K562 (cell line): Measurements from ENCODE around the gene CYB5R4. TPM values are rescaled to one million over a fixed set of nuclear protein-coding genes. Genes with fewer than 3 reads are reported as not detected.
A peak's percentile ranks its signal among the peaks of the same experiment; 100 is the strongest.

Experiments used
- ARNT ChIP-seq, 2 experiments: fragments of 450-650 bp; IDR thresholded peaks; 2 replicates each; pipeline ENCODE4 v1.6.1; 2016; ENCODE audit warnings: mild to moderate bottlenecking in 1 of 2
- ETV6 ChIP-seq, 3 experiments: fragments of 150-350 bp in 1 of 3; sonication (generic) in 1 of 3; formaldehyde crosslinking in 1 of 3; IDR thresholded peaks; 2 replicates each; pipeline versions ENCODE4 v1.6.1 to v1.8.0; 2014 to 2022; ENCODE audit warnings: borderline replicate concordance in 2 of 3, low read depth in 2 of 3, antibody characterized with exemption in 1 of 3, low read length in 1 of 3, mild to moderate bottlenecking in 1 of 3, missing genetic modification reagents in 1 of 3
- MCM5 ChIP-seq: fragments of 450-650 bp; IDR thresholded peaks from 2 replicates; pipeline ENCODE4 v1.6.1; 2016; ENCODE audit warnings: low read depth
- PHF21A ChIP-seq: fragments of 450-650 bp; IDR thresholded peaks from 2 replicates; pipeline ENCODE4 v1.6.1; 2017; ENCODE audit warnings: low read depth, borderline replicate concordance
- SMARCB1 ChIP-seq: IDR thresholded peaks from 2 replicates; pipeline ENCODE4 v1.6.1; 2011; ENCODE audit warnings: improper control_type of control experiment, low read depth; ENCODE audit not compliant: insufficient read length
- ZBED1 ChIP-seq: IDR thresholded peaks from 2 replicates; pipeline ENCODE4 v1.6.1; 2014
- ZFP36 ChIP-seq: fragments of 150-350 bp; IDR thresholded peaks from 2 replicates; pipeline ENCODE4 v1.6.1; 2018; ENCODE audit warnings: low read length, low read depth; ENCODE audit not compliant: partially characterized antibody
- polyA plus RNA-seq, 8 experiments: library from polyadenylated mRNA; depleted of rRNA in 4 of 8; stranded (reverse) in 5 of 8; unstranded in 3 of 8; fragments of >200 nt; fragmentation: Nextera tagmentation in 2 of 8; fragmentation: Illumina TruSeq in 1 of 8; extraction: Ambion mirVana in 2 of 8; extraction: Trizol in 1 of 8; gene quantifications; 2 replicates each; pipeline versions ENCODE4 v1.2.1 to v1.2.3, GENCODE V29; 2011 to 2014; ENCODE audit warnings: inconsistent platforms in 1 of 8, missing spikeins in 1 of 8
- total RNA-seq, 7 experiments: library from RNA; depleted of rRNA in 6 of 7; stranded (reverse); fragments of >200 nt in 6 of 7; fragmentation: Illumina TruSeq in 2 of 7; extraction: Trizol in 2 of 7; gene quantifications; 2 replicates each; pipeline versions ENCODE4 v1.2.1 to v1.2.3, GENCODE V29; 2011 to 2021; ENCODE audit warnings: low replicate concordance in 1 of 7
- TF ChIP-seq, protein P1 (sequence below): fragments of 150-350 bp; IDR thresholded peaks from 2 replicates; pipeline ENCODE4 v1.6.1; 2014; ENCODE audit warnings: low read depth, mild to moderate bottlenecking, low read length, borderline replicate concordance
- TF ChIP-seq, protein P2 (sequence below): sonication (generic); formaldehyde crosslinking; IDR thresholded peaks from 2 replicates; pipeline ENCODE4 v1.8.1; 2022; ENCODE audit warnings: missing genetic modification reagents
- TF ChIP-seq, protein P3 (sequence below): fragments of 450-650 bp; IDR thresholded peaks from 2 replicates; pipeline ENCODE4 v1.6.1; 2017; ENCODE audit warnings: antibody characterized with exemption, mild to moderate bottlenecking
- TF ChIP-seq, protein P4 (sequence below), 2 experiments: fragments of 250-450 bp in 1 of 2; fragments of 450-650 bp in 1 of 2; sonication (Bioruptor Pico) in 1 of 2; IDR thresholded peaks; 2 replicates each; pipeline versions ENCODE4 v1.6.1 to v1.8.0; 2016 to 2021; ENCODE audit warnings: mild to moderate bottlenecking in 2 of 2, moderate library complexity in 2 of 2, missing compliant biosample characterization in 1 of 2, missing genetic modification characterization in 1 of 2
- TF ChIP-seq, protein P5 (sequence below): fragments of 200-800 bp; sonication (Bioruptor generic); IDR thresholded peaks from 2 replicates; pipeline ENCODE4 v1.6.1; 2017; ENCODE audit warnings: missing genetic modification characterization, missing compliant biosample characterization
- TF ChIP-seq, protein P6 (sequence below): fragments of 250-450 bp; sonication (Bioruptor Pico); IDR thresholded peaks from 2 replicates; pipeline ENCODE4 v1.8.0; 2022; ENCODE audit warnings: moderate library complexity, mild to moderate bottlenecking, inconsistent platforms

Gene CYB5R4
- total and polyA plus RNA-seq, 9 of the 15 experiments (the other 6 are each of a cell fraction or from before 2014, with no cell fraction given), result 5.9 to 23.1 (median 19.0) TPM

DNA sequence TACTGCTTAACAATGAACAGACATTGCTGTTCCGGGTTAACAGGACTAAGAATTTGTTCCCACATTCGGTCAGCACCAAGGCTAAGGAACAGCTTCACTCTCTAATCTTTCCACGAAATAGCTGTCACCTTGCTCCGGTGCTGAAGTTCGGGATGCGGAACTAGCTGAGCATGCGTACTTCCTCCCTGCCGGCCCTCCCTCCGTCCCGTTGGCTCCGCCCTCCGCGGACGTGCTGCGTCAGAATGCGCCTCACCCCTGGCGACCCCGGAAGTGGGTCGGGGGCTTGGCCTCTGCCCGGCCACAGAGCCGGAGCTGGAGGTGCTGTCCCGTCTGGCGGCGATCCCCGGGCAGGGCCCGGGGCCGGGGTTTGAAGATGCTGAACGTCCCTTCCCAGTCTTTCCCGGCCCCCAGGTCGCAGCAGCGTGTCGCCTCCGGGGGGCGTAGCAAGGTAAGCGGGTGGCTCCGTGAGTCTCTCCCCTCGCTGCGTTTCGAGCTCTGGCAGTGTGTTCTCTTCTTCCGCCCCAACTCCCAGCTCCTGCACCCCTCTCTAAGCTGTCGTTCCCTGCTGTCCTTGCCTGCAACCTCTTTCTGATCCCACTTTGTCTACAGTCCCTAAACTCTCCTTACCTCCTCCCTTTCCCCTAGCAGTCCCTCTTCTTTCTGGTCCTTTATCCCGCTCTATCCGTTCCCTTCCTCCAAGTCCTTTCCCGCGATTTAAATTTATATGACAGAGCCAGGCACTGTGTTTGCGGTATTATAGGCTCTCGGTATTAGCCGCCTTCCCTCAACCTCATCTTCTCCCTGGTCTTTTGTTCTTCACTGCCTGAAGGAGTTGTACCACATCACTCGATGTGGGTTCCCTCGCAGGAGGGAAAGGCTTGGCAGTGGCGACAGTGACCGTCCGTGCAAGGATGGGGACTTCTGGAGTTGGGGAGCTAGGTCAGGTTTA, at the start of gene CYB5R4 (continued):
- TF ChIP-seq, protein P1, sequence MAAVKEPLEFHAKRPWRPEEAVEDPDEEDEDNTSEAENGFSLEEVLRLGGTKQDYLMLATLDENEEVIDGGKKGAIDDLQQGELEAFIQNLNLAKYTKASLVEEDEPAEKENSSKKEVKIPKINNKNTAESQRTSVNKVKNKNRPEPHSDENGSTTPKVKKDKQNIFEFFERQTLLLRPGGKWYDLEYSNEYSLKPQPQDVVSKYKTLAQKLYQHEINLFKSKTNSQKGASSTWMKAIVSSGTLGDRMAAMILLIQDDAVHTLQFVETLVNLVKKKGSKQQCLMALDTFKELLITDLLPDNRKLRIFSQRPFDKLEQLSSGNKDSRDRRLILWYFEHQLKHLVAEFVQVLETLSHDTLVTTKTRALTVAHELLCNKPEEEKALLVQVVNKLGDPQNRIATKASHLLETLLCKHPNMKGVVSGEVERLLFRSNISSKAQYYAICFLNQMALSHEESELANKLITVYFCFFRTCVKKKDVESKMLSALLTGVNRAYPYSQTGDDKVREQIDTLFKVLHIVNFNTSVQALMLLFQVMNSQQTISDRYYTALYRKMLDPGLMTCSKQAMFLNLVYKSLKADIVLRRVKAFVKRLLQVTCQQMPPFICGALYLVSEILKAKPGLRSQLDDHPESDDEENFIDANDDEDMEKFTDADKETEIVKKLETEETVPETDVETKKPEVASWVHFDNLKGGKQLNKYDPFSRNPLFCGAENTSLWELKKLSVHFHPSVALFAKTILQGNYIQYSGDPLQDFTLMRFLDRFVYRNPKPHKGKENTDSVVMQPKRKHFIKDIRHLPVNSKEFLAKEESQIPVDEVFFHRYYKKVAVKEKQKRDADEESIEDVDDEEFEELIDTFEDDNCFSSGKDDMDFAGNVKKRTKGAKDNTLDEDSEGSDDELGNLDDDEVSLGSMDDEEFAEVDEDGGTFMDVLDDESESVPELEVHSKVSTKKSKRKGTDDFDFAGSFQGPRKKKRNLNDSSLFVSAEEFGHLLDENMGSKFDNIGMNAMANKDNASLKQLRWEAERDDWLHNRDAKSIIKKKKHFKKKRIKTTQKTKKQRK, result no peak
- TF ChIP-seq, protein P2, sequence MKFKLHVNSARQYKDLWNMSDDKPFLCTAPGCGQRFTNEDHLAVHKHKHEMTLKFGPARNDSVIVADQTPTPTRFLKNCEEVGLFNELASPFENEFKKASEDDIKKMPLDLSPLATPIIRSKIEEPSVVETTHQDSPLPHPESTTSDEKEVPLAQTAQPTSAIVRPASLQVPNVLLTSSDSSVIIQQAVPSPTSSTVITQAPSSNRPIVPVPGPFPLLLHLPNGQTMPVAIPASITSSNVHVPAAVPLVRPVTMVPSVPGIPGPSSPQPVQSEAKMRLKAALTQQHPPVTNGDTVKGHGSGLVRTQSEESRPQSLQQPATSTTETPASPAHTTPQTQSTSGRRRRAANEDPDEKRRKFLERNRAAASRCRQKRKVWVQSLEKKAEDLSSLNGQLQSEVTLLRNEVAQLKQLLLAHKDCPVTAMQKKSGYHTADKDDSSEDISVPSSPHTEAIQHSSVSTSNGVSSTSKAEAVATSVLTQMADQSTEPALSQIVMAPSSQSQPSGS (CRISPR knock-in tag), result no peak
- TF ChIP-seq SMARCB1 (no peak), MCM5 (no peak), ZFP36 (no peak), ETV6 (IDR thresholded peaks at IDR 0.05; ENCODE audit: borderline replicate concordance in 1 of 2, low read depth in 2 of 2, low read length in 1 of 2) (no peak; a peak in 1 of 4 replicates), ETV6 (CRISPR knock-in tag; IDR thresholded peaks at IDR 0.05; ENCODE audit: borderline replicate concordance) (peak; percentile 91; the same call in 1 of the 2 replicates), PHF21A (no peak), ZBED1 (no peak), ARNT (IDR thresholded peaks at IDR 0.05) (no peak)
- TF ChIP-seq, protein P3, sequence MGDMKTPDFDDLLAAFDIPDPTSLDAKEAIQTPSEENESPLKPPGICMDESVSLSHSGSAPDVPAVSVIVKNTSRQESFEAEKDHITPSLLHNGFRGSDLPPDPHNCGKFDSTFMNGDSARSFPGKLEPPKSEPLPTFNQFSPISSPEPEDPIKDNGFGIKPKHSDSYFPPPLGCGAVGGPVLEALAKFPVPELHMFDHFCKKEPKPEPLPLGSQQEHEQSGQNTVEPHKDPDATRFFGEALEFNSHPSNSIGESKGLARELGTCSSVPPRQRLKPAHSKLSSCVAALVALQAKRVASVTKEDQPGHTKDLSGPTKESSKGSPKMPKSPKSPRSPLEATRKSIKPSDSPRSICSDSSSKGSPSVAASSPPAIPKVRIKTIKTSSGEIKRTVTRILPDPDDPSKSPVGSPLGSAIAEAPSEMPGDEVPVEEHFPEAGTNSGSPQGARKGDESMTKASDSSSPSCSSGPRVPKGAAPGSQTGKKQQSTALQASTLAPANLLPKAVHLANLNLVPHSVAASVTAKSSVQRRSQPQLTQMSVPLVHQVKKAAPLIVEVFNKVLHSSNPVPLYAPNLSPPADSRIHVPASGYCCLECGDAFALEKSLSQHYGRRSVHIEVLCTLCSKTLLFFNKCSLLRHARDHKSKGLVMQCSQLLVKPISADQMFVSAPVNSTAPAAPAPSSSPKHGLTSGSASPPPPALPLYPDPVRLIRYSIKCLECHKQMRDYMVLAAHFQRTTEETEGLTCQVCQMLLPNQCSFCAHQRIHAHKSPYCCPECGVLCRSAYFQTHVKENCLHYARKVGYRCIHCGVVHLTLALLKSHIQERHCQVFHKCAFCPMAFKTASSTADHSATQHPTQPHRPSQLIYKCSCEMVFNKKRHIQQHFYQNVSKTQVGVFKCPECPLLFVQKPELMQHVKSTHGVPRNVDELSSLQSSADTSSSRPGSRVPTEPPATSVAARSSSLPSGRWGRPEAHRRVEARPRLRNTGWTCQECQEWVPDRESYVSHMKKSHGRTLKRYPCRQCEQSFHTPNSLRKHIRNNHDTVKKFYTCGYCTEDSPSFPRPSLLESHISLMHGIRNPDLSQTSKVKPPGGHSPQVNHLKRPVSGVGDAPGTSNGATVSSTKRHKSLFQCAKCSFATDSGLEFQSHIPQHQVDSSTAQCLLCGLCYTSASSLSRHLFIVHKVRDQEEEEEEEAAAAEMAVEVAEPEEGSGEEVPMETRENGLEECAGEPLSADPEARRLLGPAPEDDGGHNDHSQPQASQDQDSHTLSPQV, result no peak
- TF ChIP-seq, protein P4, sequence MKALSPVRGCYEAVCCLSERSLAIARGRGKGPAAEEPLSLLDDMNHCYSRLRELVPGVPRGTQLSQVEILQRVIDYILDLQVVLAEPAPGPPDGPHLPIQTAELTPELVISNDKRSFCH (CRISPR knock-in tag; IDR thresholded peaks at IDR 0.05), result no peak
- TF ChIP-seq, protein P4 (tag; IDR thresholded peaks at IDR 0.05), result peak; percentile 58; the same call in 1 of the 2 replicates
- TF ChIP-seq, protein P5, sequence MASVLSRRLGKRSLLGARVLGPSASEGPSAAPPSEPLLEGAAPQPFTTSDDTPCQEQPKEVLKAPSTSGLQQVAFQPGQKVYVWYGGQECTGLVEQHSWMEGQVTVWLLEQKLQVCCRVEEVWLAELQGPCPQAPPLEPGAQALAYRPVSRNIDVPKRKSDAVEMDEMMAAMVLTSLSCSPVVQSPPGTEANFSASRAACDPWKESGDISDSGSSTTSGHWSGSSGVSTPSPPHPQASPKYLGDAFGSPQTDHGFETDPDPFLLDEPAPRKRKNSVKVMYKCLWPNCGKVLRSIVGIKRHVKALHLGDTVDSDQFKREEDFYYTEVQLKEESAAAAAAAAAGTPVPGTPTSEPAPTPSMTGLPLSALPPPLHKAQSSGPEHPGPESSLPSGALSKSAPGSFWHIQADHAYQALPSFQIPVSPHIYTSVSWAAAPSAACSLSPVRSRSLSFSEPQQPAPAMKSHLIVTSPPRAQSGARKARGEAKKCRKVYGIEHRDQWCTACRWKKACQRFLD, result peak; percentile 99
- TF ChIP-seq, protein P6, sequence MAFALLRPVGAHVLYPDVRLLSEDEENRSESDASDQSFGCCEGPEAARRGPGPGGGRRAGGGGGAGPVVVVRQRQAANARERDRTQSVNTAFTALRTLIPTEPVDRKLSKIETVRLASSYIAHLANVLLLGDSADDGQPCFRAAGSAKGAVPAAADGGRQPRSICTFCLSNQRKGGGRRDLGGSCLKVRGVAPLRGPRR (CRISPR knock-in tag), result no peak
